Measurements from ENCODE around the gene RAB9A. TPM values are rescaled to one million over a fixed set of nuclear protein-coding genes. Genes with fewer than 3 reads are reported as not detected.

Gene RAB9A
- polyA plus RNA-seq, 1 of the 3 experiments (the other 2 are of a cell fraction), result 15.3 TPM

DNA sequence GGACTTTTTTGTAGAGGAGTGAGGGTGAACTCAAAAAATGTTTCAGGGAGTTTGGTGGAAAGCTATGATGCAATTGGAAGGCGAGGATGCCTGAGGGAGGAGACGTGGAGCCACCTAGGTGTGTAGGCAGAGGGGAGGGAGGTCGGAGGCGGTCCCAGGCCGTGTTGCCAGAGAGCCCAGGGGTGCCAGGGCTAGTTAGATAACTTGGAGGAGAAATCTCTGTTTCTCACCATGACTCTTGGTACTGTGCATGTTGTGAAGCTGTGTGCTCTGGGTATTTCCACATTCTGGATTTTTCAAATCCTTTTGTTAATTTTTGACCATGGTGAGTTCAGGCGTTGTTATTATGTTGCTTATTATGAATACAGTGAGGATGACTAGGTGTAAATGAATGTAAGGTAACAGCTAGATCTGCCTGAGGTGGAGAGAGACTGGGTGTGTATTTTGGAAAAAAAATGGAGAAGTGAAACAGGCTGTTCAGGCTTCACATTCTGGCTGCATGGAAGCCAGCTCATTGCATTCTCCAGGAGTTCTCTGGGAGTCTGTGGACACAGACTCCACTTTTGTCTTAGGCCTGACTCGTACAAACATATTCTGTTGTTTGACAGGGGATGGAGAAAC lies 4.5 kb downstream of the RAB9A start:
- Histone ChIP-seq H3F3A (replicated peaks; ENCODE audit: insufficient read depth) (no peaks in the 10 kb centered on the region), H3K4me3 (ENCODE audit: low read depth in 2 of 2, low read length in 1 of 2) (no peak overlapping the region), H3K9me3 (no peaks in the 10 kb centered on the region), H3K9me2 (no peaks in the 10 kb centered on the region), H3K79me2 (ENCODE audit: insufficient read depth) (peaks cover 88% of the 10 kb centered on the region), H3K27me3 (ENCODE audit: insufficient read depth) (no peaks in the 10 kb centered on the region), H2AFZ (ENCODE audit: low read depth) (no peak overlapping the region), H3K9ac (no peak overlapping the region), H3K27ac (ENCODE audit: low read depth in 2 of 2, low read length in 1 of 2) (no peak overlapping the region; a peak in 1 of 4 replicates), H4K20me1 (ENCODE audit: insufficient read depth) (peaks cover 47% of the 10 kb centered on the region), H3K4me2 (peak overlapping the region; percentile 10; the same call in 1 of the 2 replicates), H3K36me3 (replicated peaks in 1 of 2; ENCODE audit: control insufficient read depth in 1 of 2, insufficient read depth in 2 of 2, low read length in 1 of 2) (no peaks in the 10 kb centered on the region), H3K4me1 (ENCODE audit: control insufficient read depth in 1 of 2, insufficient read depth in 2 of 2, low read depth in 1 of 2, low read length in 1 of 2) (peaks cover 2 to 26% of the 10 kb centered on the region in 2 experiments)
- TF ChIP-seq EP300 (IDR thresholded peaks at IDR 0.05; ENCODE audit: borderline replicate concordance in 1 of 2, low read depth in 1 of 2, low read length in 1 of 2), result no peak
- no peak for TF ChIP-seq TCF12 (IDR thresholded peaks at IDR 0.05)
- TF ChIP-seq FOXJ3 (CRISPR knock-in tag; IDR thresholded peaks at IDR 0.05), result no peak
- no peak for TF ChIP-seq SMC3 (IDR thresholded peaks at IDR 0.05; ENCODE audit: low read depth, low read length)
- TF ChIP-seq FOSL2 (IDR thresholded peaks at IDR 0.05; ENCODE audit: borderline replicate concordance, low read depth), result no peak
- TF ChIP-seq, protein P1, sequence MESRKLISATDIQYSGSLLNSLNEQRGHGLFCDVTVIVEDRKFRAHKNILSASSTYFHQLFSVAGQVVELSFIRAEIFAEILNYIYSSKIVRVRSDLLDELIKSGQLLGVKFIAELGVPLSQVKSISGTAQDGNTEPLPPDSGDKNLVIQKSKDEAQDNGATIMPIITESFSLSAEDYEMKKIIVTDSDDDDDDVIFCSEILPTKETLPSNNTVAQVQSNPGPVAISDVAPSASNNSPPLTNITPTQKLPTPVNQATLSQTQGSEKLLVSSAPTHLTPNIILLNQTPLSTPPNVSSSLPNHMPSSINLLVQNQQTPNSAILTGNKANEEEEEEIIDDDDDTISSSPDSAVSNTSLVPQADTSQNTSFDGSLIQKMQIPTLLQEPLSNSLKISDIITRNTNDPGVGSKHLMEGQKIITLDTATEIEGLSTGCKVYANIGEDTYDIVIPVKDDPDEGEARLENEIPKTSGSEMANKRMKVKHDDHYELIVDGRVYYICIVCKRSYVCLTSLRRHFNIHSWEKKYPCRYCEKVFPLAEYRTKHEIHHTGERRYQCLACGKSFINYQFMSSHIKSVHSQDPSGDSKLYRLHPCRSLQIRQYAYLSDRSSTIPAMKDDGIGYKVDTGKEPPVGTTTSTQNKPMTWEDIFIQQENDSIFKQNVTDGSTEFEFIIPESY (IDR thresholded peaks at IDR 0.05; ENCODE audit: borderline replicate concordance, low read depth), result no peak
- POLR2A ChIA-PET, result no interaction called here
- WGBS (ENCODE audit: low lambda C conversion rate), result 80% methylated on average over 7 of the region's 7 CpGs
- no peak for DNase-seq
- CTCF ChIA-PET, result no interaction called here

DNA sequence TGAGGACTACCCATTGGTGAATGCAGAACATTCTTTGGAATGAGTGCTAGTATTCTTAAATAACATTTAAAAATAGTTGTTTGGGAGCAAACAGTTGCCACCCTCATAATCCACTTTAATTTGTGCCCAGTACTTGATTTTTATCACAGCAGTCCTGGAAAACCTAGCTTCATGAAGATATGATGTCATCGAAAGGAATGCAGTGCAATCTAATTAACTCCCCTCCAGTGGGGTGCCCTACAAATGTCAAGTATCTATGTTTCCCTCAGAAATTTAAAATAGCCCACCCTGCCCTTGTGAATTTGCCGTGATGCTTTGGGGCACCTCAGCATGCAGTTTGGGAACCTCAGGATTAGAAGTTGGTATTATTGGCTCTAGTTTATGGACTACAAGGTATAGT lies 5.4 kb downstream of the RAB9A start:
- Histone ChIP-seq H3K9ac (no peak overlapping the region), H4K20me1 (ENCODE audit: insufficient read depth) (peaks cover 49% of the 10 kb centered on the region), H3K9me3 (no peaks in the 10 kb centered on the region), H3K9me2 (no peaks in the 10 kb centered on the region), H3K4me1 (ENCODE audit: control insufficient read depth in 1 of 2, insufficient read depth in 2 of 2, low read depth in 1 of 2, low read length in 1 of 2) (peaks cover 2 to 35% of the 10 kb centered on the region in 2 experiments), H3K27me3 (ENCODE audit: insufficient read depth) (no peaks in the 10 kb centered on the region), H3K4me2 (peak overlapping the region; percentile 10; the same call in 1 of the 2 replicates), H3K36me3 (replicated peaks in 1 of 2; ENCODE audit: control insufficient read depth in 1 of 2, insufficient read depth in 2 of 2, low read length in 1 of 2) (no peaks in the 10 kb centered on the region), H3K79me2 (ENCODE audit: insufficient read depth) (peaks cover 94% of the 10 kb centered on the region), H3K4me3 (ENCODE audit: low read depth in 2 of 2, low read length in 1 of 2) (no peak overlapping the region), H3K27ac (ENCODE audit: low read depth in 2 of 2, low read length in 1 of 2) (no peak overlapping the region), H2AFZ (ENCODE audit: low read depth) (no peak overlapping the region), H3F3A (replicated peaks; ENCODE audit: insufficient read depth) (no peaks in the 10 kb centered on the region)
- TF ChIP-seq RCOR1 (IDR thresholded peaks at IDR 0.05; ENCODE audit: low read length) (no peak), ELF1 (IDR thresholded peaks at IDR 0.05) (no peak), FOXM1 (IDR thresholded peaks at IDR 0.05; ENCODE audit: low read depth) (no peak), FOXJ3 (CRISPR knock-in tag; IDR thresholded peaks at IDR 0.05) (no peak), SIN3A (IDR thresholded peaks at IDR 0.05; ENCODE audit: borderline replicate concordance, low read depth, low read length) (no peak), YY1 (IDR thresholded peaks at IDR 0.05; ENCODE audit: low read depth) (no peak)
- TF ChIP-seq, protein P2, sequence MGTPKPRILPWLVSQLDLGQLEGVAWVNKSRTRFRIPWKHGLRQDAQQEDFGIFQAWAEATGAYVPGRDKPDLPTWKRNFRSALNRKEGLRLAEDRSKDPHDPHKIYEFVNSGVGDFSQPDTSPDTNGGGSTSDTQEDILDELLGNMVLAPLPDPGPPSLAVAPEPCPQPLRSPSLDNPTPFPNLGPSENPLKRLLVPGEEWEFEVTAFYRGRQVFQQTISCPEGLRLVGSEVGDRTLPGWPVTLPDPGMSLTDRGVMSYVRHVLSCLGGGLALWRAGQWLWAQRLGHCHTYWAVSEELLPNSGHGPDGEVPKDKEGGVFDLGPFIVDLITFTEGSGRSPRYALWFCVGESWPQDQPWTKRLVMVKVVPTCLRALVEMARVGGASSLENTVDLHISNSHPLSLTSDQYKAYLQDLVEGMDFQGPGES (IDR thresholded peaks at IDR 0.05; ENCODE audit: low read depth, low read length), result no peak
- TF ChIP-seq, protein P3, sequence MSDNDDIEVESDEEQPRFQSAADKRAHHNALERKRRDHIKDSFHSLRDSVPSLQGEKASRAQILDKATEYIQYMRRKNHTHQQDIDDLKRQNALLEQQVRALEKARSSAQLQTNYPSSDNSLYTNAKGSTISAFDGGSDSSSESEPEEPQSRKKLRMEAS (IDR thresholded peaks at IDR 0.05; ENCODE audit: low read depth), result no peak
- TF ChIP-seq, protein P1 (IDR thresholded peaks at IDR 0.05; ENCODE audit: borderline replicate concordance, low read depth), result no peak
- TF ChIP-seq, protein P4, sequence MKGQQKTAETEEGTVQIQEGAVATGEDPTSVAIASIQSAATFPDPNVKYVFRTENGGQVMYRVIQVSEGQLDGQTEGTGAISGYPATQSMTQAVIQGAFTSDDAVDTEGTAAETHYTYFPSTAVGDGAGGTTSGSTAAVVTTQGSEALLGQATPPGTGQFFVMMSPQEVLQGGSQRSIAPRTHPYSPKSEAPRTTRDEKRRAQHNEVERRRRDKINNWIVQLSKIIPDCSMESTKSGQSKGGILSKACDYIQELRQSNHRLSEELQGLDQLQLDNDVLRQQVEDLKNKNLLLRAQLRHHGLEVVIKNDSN (IDR thresholded peaks at IDR 0.05; ENCODE audit: borderline replicate concordance, low read depth), result no peak
- WGBS (ENCODE audit: low lambda C conversion rate), result 68% methylated on average over 2 of the region's 2 CpGs
- no peak for DNase-seq
- ChIA-PET CTCF (no interaction called here), POLR2A (no interaction called here)

Measured in SK-N-SH (cell line).